ENCODE data around the gene RARS2.

DNA sequence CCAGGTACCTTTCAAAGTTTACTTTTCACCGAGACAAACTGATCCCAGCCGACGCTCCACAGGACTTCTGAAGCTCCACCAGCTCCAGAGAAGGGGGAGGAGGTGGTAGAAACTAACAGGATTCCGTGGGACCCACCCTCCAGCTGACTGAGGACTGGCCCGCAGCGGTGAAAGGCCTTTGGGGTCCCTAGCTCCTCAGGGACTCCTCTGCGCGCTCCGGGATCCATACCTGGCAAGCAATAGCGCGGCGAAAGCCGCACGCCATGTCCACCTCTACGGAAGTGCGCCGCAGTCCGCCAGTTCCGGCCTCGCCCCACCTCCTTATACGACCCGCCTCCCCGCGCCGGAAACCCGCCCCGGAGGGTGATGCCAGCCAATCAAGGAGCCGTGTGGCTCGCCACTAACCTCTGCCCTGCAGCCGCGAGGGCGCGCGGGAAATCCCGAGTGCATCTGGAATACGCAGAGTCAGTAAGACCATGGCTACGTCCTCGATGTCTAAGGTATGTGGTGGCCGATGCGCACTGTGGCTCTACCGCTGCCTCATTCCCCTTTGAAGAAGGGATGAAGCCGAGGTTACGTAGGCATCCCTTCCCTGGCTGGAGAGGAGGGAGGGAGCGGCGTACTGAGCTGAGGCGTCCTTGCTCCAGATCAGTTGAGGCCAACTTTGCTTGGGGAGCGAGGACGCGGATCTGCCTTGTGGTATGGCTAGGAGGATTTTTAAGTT, at the start of gene RARS2, which contains the start of gene ORC3:
- TF ChIP-seq, protein P1, sequence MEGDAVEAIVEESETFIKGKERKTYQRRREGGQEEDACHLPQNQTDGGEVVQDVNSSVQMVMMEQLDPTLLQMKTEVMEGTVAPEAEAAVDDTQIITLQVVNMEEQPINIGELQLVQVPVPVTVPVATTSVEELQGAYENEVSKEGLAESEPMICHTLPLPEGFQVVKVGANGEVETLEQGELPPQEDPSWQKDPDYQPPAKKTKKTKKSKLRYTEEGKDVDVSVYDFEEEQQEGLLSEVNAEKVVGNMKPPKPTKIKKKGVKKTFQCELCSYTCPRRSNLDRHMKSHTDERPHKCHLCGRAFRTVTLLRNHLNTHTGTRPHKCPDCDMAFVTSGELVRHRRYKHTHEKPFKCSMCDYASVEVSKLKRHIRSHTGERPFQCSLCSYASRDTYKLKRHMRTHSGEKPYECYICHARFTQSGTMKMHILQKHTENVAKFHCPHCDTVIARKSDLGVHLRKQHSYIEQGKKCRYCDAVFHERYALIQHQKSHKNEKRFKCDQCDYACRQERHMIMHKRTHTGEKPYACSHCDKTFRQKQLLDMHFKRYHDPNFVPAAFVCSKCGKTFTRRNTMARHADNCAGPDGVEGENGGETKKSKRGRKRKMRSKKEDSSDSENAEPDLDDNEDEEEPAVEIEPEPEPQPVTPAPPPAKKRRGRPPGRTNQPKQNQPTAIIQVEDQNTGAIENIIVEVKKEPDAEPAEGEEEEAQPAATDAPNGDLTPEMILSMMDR (conservative IDR thresholded peaks at IDR 0.05; ENCODE audit: low read depth in 2 of 2), result no peak
- TF ChIP-seq, protein P2, sequence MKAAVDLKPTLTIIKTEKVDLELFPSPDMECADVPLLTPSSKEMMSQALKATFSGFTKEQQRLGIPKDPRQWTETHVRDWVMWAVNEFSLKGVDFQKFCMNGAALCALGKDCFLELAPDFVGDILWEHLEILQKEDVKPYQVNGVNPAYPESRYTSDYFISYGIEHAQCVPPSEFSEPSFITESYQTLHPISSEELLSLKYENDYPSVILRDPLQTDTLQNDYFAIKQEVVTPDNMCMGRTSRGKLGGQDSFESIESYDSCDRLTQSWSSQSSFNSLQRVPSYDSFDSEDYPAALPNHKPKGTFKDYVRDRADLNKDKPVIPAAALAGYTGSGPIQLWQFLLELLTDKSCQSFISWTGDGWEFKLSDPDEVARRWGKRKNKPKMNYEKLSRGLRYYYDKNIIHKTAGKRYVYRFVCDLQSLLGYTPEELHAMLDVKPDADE (IDR thresholded peaks at IDR 0.05), result peak; percentile 85
- TF ChIP-seq EZH2 (IDR thresholded peaks at IDR 0.05; ENCODE audit: low read depth, unreplicated experiment) (no peak), POLR2AphosphoS5 (IDR thresholded peaks at IDR 0.05; ENCODE audit: low read depth) (peak; percentile 99), EZH2phosphoT487 (IDR thresholded peaks at IDR 0.05; ENCODE audit: unreplicated experiment) (no peak), CREB1 (CRISPR knock-in tag; IDR thresholded peaks at IDR 0.05; ENCODE audit: low read depth) (peak; percentile 54), ZNF114 (CRISPR knock-in tag; IDR thresholded peaks at IDR 0.05) (no peak)
- TF ChIP-seq, protein P3, sequence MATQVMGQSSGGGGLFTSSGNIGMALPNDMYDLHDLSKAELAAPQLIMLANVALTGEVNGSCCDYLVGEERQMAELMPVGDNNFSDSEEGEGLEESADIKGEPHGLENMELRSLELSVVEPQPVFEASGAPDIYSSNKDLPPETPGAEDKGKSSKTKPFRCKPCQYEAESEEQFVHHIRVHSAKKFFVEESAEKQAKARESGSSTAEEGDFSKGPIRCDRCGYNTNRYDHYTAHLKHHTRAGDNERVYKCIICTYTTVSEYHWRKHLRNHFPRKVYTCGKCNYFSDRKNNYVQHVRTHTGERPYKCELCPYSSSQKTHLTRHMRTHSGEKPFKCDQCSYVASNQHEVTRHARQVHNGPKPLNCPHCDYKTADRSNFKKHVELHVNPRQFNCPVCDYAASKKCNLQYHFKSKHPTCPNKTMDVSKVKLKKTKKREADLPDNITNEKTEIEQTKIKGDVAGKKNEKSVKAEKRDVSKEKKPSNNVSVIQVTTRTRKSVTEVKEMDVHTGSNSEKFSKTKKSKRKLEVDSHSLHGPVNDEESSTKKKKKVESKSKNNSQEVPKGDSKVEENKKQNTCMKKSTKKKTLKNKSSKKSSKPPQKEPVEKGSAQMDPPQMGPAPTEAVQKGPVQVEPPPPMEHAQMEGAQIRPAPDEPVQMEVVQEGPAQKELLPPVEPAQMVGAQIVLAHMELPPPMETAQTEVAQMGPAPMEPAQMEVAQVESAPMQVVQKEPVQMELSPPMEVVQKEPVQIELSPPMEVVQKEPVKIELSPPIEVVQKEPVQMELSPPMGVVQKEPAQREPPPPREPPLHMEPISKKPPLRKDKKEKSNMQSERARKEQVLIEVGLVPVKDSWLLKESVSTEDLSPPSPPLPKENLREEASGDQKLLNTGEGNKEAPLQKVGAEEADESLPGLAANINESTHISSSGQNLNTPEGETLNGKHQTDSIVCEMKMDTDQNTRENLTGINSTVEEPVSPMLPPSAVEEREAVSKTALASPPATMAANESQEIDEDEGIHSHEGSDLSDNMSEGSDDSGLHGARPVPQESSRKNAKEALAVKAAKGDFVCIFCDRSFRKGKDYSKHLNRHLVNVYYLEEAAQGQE (IDR thresholded peaks at IDR 0.05; ENCODE audit: unreplicated experiment), result no peak
